LoVo (cell line): ENCODE data around the gene ENO3.

ENCODE experiments used
- DNase-seq: peaks from one replicate; pipeline ENCODE4 v3.0.0-alpha.2; 2016; ENCODE audit warnings: low spot score

ENO3 gene

DNA sequence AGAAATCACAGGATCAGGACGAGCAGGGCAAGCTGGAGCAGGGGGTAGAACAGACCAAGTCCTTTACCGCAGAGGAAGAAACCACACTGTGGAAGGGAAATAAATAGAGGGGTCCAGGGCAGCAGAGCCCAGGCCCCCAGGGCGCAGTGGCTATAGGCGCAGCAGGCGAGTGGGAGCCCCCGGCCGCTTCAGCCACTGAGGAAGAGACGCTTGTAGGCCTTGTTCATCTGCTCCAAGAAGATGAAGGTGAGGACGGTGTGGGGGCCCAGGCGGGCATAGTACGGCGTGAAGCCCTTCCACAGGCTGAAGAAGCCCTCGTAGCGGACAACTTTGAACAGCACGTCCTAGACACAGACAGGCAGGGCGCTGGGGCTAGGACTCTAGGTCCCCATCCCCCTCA lies 13.4 kb upstream of the ENO3 start:
- DNase-seq, result no peak

DNA sequence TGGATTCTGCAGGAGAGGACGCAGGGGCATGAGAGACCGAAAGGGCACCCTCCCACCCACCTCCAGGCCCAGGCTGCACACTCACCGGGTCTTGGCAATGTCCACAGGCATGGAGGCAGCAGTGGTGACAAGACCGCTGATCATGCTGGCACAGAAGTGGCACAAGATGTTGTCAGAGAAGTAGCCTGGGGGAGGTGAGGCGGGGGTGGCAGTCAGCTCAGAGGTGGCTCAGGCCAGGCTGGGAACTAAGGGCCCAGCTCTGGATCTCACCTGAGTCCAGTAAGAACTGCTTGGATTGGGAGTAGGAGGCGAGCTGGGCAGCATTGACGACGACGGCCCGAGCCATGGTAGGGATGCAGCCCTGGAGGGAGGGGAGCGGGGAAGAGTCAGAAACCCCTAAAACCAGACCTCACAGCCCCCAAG lies 12.8 kb upstream of the ENO3 start:
- no peak for DNase-seq

DNA sequence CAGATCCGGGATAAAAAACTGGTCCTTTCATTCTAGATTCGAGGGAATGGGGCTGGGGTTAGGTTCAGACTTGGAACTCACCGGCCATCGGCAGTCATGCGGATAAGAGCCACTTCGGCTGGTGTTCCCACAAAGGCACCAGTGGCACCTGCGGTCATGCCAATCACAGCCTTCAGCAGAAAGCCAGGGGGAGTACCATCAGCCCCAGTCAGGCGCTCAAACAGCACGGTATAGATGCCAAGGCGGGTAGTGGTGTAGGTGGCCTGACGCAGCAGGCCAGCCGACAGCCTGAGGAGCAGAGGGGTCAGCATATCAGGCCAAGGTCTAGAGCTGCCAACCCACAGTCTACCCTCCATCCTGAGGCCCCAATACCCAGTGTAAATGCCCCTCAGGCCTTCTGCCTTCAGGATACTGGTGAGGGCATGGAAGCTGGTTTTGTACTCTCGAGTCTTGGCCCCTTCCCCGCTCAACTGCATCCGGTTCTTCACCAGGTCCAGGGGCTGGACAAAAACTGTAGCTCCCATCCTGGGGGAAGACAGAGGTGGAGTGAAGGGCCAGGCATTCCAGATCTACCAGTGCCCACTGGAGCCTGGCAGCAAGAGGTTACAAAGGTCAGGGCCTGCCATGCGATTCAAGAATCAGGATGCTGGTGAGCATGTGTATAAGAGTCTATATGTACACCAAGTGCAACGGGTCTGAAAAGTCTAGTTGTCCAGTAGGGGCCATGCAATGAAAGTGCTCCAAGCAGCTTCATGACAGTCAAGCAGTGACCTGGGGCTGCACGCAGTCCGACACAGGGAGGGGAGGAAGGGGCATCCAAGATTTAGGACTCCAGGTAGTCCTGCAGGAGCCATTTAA lies 12.0 kb upstream of the ENO3 start:
- DNase-seq, result no peak

DNA sequence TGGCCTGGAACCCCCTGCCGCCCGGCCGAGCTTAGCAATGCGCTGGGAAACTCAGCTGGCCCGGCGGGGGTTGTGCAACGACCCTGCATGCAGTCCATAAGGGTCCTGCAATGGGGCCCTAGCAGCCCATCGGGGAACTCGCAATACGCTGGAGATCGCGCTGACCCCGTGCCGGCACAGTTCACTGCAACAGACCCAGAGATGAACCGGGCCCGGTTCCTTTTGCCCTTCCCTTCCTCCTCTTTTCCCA lies 11.4 kb upstream of the ENO3 start:
- DNase-seq, result no peak

DNA sequence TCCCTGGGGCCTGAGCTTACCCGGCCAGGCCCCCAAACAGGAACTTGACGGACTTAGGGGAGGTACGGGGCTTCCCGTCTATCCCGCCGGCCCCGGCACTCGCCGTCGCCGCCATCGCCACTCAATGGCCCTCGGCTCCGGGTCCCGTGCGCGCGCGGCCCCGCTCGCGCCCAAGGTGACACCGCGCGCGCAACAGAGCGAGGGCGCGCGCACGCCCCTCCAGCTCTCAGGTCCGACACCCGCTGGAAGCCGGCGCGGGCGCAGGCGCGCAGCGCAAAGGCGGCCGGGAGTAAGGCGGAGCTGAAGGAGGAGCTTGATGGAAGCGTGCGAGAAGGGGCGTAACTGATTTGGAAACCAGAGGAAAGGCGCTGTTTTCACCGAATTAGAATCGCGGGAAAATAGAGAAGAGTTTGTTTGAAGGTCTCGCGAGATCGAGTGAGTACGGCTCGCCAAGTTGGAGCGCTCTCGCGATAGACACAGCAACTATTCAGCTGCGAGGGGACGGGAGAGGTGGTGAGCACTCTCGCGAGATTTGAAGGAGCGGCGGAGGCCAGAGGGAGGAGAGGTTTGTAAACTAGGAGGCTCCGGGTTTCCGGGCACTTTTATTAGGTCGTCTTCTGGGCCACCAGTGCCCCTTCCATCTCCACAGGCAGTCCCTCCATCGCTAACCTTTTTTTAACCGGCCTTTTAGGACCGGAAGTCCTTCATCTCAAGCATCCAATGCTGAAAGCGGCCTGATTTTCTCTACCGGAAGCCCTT lies 10.9 kb upstream of the ENO3 start, which contains the start of the genes RNF167 and SLC25A11:
Gene RNF167 (plus strand): TSS at position 473 of the 759 bp plus-strand sequence. CDS start 642 bp downstream, outside the sequence.
Gene SLC25A11 (minus strand): TSS at position 251 of the 759 bp plus-strand sequence. CDS start 136 bp downstream, at position 115.
- peak; percentile 99 for DNase-seq

DNA sequence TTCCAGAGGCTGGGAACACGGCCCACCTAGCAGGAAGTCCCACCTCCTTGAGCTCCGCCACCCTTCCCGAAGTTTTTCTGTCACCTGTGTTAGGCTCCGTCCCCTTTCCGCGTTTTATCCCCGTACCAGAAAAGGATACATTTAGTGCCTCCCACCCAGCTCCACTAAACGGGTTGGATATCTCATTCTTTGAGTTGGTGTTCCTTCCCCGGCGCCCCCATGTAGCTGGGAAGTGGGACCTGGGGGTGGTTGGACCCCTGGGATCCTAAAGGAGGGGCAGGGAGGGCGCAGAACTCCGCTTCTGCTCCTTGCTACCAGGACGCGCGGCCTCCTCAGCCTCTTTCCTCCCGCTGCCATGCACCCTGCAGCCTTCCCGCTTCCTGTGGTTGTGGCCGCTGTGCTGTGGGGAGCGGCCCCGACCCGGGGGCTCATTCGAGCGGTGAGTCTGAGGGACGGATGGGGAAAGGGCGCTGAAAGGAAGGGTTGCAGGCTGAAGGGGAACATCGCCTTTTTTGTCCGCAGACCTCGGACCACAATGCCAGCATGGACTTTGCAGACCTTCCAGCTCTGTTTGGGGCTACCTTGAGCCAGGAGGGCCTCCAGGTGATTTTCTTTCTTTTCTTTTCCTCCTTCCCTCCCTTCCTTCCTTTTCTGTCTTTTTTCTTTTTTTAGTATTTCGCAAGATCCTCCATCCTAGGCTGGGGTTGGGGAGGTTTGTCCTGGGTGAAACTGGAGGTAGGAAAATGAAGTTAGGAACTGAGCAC lies 10.2 kb upstream of the ENO3 start:
- DNase-seq, result peak; percentile 89

DNA sequence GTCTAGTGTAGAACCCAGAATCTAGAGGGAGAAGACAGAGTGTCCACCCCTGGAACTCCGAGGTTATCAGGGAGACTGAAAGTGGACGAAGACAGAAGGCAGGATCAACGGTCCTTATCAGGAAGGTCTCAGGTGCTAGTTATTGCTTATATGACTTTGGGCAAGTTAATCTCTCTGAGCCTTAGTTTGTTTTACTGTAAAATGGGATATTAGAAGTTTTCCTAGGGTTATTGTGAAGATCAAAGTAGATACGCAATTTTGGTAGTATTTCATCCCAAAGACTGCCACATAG lies 9.7 kb upstream of the ENO3 start:
- DNase-seq, result no peak

DNA sequence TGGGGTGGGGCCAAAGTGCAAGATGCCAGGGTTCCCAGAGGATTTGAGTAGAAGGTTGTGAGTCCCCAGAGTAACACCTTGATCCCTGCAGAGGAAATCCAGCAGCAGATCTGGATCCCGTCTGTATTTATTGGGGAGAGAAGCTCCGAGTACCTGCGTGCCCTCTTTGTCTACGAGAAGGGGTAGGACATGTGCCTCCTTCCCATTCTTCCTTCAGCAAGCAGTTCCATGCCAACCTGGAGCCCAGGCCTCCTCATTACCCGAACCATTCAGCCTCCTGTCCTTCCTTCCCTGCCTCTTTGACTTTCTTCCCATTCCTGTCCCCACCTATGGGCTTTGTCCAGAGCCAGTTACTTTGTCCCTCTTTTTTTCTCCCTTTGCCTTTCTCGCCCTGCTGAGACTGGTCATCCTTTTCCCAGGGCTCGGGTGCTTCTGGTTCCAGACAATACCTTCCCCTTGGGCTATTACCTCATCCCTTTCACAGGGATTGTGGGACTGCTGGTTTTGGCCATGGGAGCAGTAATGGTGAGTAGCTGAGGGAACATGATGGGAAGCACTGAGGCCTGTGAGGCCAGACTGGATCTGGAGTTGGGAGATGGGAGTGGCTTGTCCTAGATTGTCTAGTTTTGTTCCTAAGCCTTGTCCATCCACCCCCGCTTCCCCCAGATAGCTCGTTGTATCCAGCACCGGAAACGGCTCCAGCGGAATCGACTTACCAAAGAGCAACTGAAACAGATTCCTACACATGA lies 8.0 kb upstream of the ENO3 start:
- DNase-seq, result no peak

DNA sequence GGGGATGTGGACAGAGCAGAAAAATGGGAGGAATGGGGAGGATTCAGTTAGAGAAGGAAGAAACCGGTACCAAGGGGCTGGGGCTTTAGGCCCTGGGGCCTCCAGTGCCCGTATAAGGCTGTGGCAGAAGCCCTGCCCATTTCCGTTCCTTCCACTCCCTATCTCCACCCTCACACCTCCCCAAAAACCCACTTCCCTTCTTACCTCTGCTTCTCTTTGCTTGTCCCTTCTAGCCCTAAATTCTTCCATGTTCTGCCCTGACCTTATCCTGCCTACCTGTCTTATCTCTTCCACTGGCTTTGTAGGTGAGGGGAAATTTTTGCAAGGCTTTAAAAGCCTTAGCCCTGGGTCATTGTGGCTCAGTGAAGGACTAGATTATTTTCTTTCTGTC lies 6.8 kb upstream of the ENO3 start:
- no peak for DNase-seq

DNA sequence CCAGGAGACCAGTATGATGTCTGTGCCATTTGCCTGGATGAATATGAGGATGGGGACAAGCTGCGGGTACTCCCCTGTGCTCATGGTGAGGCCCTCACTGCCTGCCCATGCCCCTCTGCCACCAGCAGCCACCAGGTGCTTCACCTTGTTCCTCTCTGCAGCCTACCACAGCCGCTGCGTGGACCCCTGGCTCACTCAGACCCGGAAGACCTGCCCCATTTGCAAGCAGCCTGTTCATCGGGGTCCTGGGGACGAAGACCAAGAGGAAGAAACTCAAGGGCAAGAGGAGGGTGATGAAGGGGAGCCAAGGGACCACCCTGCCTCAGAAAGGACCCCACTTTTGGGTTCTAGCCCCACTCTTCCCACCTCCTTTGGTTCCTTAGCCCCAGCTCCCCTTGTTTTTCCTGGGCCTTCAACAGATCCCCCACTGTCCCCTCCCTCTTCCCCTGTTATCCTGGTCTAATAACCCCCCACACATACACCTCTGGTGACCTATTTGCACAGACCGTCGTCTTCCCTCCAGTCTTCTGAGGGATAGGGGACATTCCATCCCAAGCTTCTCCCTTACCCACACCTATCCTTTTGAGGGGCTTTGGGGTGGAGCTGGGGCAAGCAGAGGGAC lies 6.3 kb upstream of the ENO3 start:
- DNase-seq, result no peak

DNA sequence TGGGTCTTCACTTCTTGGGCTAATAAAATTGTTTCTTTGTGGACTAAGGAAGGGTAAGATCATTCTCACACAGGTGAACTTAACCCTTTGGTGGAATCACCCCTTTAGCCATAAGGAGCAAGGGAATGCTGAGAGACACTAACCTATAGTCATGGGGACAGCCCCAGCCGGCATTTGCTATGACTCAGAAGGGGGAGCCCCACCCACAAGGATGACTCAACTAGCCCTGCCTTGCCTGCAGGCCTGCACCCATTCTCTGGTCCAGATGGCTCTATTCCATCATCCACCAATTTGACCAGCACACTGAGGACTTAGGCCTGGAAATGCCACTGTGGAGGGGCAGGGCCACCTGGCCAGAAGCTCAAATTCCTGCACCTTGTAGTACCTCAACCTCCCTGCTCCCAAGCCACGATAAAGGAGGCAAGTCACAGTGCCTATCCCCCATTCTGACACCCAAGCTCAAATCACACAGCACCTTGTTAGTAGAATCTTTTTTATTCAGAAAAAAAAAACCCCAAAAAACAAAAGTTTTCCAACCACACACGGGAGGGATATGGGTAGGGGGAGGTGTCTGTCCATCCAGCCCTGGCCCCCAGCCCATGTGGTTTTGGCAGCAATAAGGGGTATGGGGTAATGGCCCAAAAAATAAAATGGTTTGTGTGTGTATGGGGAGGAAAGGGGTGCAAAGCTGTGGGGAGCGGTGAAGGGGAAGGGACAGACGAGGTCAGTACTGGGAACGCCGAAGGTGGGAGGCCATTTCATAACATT lies 5.6 kb upstream of the ENO3 start:
- peak; percentile 91 for DNase-seq

DNA sequence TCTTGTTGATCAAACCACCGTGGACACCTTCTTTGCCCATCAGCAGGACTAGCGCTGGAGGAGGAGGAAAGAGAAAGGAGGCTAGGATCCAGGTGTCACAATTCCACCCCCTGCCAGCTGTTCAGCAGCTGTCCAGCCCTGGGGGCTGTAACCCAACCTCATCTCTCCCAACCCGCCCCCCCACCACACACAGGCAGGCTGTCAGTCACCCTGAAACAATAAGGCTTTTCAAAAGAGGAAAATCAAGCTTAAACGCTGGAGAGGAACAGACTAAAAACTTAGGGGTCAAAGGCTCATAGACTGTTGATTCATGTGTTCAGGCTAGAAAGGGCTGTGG lies 5.0 kb upstream of the ENO3 start:
- DNase-seq, result no peak

DNA sequence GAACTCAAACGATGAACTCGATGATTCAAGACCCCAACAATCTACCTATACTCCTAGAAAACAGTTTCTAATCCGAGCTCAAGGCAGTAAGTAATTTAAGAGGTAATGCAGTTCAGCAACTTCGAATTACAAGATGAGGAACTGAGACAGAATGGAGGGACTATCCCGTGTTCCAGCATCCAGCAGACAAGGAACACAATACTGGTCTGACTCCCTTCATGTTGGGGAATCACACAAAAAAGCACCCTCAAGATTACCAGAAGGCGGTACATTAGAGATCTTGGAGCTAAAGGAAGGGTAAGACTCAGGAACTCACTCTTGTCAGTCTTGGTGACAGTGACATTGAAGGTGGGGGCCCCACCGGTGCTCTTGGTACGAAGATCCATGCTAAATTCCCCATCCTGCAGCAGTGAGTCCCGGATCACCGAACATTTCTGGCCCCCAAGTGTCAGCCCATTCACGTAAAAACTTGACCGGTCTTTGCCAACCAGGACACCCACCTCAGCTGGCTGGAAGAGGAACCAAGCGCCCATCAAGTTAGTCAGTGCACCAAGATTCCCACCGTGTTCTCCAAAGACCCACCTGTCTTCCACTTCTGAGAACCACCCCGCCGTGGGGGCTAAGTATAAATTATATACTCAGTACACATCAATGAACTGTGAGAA lies 4.5 kb upstream of the ENO3 start:
- DNase-seq, result no peak

DNA sequence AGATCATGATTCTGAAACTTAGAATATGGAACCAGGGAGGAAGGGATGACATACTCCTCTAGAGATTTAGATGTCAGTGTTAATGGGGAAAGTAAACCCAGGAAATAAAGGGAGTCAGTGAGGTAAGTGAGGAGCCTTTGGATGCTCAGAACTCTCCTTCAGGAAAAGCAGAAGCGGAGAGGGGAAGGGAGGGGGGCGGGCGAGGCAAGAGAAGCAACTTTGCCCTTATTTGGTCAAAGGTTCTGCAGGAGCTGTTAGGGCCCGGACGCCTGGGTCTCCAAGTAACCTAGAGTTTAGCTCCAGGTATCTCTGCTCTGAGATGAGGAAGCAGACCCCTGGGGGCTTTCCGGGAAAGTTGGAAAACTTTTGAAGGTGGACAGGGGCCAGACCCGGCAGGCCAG lies 3.9 kb upstream of the ENO3 start:
- no peak for DNase-seq

DNA sequence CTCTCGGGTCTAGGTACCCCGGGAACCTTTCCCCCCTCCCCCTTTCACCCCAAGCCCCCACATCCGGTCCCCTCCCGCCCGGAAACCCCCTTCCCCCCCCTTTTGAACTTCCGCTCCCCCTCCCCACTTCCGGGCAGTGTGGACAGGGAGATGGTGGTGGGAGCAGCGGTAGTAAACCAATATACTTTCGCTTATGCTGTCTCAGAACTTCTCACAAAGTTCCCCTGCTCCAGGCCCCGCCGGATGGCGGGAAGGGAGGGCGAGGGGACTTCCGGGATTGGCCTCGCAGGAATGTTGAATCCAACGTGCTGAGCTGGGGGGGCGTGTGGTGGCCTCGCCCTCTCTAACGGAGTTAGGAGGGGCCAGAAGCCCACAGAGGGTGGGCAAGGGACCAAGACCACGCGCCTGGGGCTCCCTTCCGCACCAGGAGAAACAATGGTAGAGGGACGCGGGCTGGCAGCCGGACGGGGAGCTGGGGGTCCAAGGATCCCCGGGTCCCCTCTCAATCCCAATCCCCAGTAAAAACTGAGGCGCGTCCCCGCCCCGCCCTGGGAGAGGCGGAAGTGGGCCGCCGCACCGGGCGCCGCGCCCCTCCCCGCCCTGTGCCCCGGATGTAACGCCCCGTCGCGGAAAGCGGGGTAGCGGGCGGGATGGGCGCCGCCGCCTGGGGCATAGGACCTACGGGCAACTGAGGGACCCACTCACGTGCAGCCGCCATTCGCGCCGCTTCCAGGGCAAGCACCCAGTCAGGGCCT lies 3.3 kb upstream of the ENO3 start:
- DNase-seq, result peak; percentile 50

DNA sequence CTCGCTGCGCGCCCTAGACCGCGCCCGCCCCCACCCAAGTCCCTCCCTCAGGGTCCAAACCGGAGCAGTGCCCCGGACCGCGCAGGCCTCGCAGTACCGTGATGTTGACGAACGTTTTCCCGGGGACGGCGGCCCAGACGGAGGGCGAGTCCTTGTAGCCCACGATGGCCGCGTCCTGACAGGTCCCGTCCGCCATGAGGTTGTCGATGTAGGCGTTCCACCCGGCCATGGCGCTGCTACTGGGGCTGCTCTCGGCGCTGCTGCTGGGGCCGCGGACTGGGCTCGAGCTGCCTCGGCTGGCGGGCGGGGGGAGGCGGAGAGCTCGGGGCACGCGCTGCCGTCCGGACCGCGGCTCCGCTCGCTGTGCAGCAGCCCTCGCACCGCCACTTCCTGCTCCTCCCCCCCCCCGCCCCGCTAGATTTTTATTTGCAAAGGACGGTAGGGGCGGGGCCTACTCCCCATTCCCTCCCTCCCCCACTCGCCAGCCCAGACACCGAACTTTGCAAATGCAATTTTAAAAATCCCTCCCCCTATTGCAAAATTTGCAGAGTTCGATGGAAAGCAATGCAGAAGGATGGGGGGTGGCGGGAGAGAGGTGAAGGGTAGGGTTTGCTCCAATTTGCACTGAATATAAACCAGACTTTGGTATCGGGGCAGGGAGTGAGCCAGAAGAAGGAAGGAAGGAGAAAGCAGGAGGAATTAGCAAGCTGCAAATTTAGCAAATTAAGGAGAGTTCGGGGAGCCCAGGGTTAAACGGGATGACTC lies 2.6 kb upstream of the ENO3 start, which contains the start of gene PFN1:
Gene PFN1 (minus strand): TSS at position 365 of the 765 bp plus-strand sequence. CDS start 136 bp downstream, at position 229.
- peak; percentile 85 for DNase-seq

DNA sequence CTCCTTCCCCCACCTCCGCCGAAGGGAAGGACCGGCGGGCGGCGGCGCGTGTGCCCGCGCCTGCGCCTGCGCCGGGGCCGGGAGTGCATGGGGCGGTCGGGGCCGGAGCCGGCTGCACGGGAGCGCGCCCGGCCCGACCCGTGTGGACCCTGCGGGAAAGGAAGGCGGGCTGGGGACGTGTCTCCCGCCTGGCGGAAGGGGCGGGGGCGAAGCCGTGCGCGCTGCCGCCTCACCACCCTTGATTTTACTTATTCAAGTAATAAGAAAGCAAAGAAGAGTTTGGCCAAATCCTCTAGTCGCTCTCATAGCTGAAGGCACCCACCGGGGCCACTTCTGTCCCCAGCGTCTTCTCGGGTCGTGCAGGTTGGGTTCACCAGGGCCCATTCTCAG lies 2.0 kb upstream of the ENO3 start:
- peak; percentile 79 for DNase-seq

DNA sequence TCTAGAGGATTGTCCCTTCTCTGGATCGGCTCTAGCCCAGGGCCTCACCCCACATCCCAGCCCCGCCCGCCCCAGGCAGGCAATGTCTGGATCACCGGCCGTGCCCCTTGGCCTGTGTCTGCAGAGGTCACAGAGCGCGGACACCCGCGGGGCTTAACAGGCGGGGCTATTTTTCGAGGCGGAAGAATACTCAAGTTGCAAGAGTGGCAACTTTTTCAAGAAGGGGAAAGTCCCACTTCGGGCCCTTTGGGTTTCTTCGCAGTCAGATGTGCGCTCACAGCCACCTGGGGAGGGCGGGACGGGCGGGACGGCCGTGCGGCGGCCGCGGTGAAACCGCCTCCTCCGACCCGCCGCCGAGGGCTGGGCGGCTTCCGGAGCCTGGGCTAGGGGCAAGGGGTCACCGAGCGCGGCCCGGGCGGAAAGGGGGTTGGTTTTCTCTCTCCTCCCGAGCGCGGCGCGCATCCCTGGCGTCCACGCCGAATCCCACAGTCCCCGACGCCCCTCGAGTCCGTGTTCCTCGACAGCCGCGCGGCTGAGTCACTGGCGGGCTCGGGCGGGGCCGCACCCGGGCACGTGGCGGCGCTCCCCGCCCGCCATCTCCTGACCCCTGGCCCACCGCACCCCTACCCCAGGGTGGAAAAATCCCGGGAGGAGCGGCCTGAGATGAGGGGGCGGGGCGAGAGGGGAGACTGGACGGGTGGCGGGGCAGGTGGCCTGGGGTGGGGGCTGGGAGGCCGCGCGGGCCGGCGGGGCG lies 1.4 kb upstream of the ENO3 start:
- peak; percentile 77 for DNase-seq
